AG20443 (cell line): ENCODE data around the gene ZNHIT3.
"Not testable (repeated sequence)": the region's sequence is repeated elsewhere in the genome, so short reads cannot be mapped to it uniquely, and the experiment has no call there.

Source experiments
- DNase-seq: peaks from one replicate; pipeline ENCODE4 v3.0.0; 2012; ENCODE audit warnings: low spot score, mixed read lengths

ZNHIT3 gene

GRCh38 chr17:36486204-36487194, at the start of gene ZNHIT3:
Gene ZNHIT3 (plus strand): TSS chr17:36486681. CDS start chr17:36486700, 19 bp downstream.
- DNase-seq, result peak; percentile 97

DNA sequence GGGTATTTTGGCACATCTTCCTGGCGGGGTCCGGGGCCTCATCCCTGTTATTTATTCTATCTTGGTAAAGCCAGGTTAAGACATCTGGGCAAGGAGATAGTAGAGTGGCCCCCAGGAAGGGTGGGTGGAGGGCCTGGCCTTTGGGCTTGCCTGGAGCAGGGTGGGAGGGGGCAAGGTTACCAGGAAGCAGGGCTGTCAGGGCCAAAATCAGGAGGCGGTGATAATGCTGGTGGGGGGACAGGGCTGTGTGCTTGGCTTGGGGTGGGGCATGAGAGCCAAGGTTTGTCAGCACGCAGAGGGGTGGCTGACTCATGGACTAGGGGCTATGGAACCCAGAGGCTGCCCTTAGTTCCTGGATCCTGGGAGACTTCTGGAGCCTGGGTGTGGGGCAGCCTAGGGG, 44.7 kb upstream of the ZNHIT3 start:
- not testable (repeated sequence) for DNase-seq

- DNase-seq, result no peak
These were observed 42.7 kb upstream of the ZNHIT3 start for GRCh38 chr17:36443777-36444176.

DNA sequence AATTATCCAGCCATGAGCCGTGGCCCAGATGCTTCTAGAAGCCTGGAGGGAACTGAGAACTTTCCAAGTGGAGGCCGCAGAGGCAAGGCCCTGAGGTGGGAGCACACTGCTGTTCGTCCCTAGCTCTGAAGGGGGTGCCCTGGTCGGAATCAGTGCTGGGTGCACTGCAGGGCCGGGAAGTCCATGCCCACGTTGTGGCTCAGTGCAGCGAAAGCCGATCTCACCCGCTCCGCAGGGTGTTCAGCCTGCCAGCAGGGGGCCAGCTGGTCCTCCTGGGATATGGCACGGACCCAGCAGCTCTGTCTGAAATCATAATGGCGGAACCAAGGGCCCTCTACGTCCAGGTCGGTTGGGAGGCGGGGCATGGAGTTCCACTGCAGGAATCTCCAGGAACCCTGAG, 36.5 kb upstream of the ZNHIT3 start:
- not testable (repeated sequence) for DNase-seq

- not testable (repeated sequence) for DNase-seq
These were observed 33.6 kb upstream of the ZNHIT3 start for GRCh38 chr17:36452888-36453287.

GRCh38 chr17:36457701-36458100, 28.8 kb upstream of the ZNHIT3 start:
- DNase-seq, result not testable (repeated sequence)

- DNase-seq, result no peak
These were observed 27.4 kb upstream of the ZNHIT3 start for GRCh38 chr17:36459045-36459444.

DNA sequence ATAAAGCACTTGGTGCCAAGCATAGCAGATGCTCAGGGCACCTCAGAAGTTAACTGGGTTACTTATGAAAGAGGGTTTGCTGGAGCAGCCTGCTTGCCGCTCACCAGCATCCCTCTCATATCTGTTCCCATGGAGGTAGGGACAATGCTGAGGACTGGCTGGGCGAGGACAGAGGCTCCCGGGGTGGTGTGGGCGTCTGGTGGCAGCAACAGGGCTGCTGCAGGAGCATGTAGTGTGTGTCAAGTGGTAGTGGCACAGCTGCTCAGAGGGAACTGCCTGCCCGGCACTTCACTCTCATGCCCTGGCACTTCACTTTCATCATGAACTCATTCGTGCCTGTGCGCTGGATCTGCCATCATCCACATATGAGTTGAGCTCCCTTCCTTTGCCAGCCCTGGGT, 26.9 kb upstream of the ZNHIT3 start:
- DNase-seq, result peak; percentile 7

DNA sequence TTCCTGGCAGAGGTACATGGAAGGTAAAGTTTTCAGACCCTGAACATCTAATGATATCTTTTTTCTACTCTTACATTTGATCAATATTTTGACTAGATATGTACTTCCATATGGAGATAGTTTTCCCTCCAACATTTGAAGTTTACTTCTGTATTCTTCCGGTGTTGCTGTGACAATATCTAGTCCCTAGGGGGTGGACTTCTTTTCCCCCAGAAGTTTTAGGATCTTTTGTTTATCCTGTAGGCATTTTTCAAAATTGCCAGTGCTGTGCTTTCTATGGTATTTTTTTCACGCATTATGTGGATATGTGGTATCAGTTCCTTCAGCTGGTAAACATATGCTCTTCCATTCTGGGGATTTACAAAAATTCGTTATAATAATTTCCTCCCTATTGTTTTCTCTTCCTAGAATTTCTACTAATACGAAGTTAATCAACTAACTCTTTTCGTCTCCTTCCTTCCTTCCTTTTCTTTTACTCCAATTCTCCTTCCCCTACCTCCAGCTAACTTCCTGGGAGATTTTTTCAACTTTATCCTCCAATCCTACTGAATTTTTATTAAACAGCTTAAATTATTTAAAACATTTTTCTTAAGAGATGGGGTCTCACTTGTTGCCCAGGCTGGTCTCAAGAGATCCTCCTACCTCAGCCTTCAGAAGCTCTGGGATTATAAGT, 26.1 kb upstream of the ZNHIT3 start:
- peak; percentile 0 for DNase-seq

GRCh38 chr17:36461330-36462110, 25.0 kb upstream of the ZNHIT3 start:
- DNase-seq, result peak; percentile 2

DNA sequence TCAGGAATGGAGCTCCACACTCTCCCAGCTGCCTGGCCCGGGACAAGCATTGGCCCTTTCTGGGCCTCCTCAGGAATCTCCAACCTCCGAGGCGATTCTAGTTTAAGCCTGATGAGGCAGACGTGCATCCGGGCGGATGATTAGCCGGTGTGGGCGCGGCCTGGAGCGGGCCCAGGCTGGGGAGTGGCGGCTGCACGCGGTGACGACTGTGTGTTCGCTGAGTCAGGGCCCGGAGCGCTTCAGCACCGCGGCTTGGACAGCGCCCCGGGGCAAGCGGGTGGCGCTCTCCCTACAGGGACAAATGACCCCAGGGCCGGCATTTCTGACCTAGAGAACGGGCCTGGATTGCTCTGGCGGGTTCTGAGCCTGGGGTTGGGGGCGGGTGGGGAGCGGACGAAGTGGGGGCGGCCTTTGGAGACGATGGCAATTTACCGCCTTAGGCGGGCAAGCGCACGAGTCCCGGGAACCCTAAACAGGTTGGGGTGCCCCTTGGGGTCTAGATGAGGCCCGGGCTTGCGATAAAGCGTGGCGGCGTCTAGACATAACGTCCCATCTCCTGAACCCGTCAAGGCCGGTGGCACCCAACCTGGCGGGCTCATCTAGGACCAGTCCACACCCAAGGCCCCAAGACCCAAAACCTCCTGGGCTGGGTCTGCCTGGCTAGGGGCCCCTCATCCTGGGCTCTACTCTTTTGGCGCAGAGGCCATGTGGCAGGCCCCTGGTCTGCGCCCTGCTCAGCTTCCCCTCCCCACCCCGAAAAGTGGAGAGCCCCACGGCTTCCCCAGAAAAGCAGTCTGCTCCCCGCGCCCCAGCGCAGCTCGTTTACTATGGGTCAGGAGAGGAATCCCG, 22.3 kb upstream of the ZNHIT3 start:
- DNase-seq, result peak; percentile 97

GRCh38 chr17:36464765-36465088, 21.8 kb upstream of the ZNHIT3 start:
- DNase-seq, result peak; percentile 8

GRCh38 chr17:36468903-36469635, 17.4 kb upstream of the ZNHIT3 start:
- no peak for DNase-seq

- peak; percentile 2 for DNase-seq
These were observed 16.7 kb upstream of the ZNHIT3 start for GRCh38 chr17:36469733-36470132.

DNA sequence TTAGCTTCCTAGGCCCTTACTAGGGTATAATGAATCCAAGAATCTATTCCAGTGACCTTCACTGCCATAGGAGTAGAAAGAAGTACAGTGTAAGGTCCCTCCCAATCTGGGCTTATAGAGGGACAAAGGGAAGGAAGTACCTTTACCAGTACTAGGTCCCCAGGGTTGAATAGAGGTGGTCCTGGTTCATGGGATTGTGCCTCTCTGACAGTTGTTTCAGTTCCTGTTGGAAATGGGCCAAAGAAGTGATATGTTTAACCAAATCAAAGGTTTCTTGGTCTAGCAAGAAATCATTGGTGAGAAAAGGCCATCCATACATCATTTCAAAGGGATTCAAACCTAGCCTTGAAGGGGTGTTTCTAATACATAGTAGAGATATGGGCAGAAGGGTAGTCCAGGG, 16.0 kb upstream of the ZNHIT3 start:
- DNase-seq, result no peak

- DNase-seq, result no peak
These were observed 11.9 kb upstream of the ZNHIT3 start for GRCh38 chr17:36474571-36474970.

DNA sequence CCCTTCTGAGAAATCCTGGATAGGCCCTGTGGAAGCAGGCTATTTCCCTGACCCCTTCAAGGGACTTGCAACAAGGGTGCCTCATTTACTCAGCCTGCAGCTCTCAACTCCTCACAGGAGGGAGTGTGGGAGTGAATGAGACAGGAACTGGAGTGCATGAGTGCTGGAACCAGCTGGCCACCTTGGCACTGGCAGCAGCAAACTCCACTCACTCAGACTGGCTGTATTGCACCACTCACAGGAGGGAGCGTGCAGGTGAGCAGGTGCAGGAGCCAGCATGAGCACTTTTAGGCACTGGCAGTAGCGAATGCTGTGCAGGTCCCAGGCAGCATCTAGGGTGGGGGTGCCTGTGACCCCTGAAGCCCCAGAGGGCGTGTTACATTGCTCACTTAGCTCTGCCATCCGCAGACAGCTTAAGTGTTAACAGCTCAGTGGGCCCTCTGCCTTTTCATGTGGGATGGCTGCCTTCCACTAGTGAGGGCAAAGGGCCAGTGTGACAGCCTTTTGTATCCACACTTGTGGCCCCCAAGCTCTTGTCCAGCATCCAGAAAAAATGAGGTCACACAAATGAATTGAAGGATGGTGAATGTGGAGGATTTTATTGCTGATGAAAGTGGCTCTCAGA, 11.0 kb upstream of the ZNHIT3 start:
- DNase-seq, result no peak

DNA sequence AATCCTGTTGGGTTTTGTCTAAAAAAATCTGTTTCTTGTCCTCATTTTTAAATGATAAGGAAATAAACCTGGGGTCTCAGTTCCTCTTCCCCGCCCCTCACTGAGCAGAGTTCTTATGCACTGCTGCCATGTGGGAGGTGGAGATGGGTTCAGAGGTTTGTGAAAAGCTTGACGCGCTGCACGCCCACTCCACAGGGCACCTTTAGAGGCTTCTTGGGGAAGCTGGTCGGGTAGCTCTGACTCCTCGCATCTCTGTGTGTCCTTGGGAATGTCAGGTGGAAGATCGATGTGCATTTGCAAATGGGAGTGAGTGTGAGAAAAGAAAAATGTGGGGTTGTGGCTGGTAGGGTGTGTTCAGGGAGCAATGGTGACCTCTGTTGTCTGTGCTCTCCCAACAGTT, 4.7 kb upstream of the ZNHIT3 start:
- no peak for DNase-seq

DNA sequence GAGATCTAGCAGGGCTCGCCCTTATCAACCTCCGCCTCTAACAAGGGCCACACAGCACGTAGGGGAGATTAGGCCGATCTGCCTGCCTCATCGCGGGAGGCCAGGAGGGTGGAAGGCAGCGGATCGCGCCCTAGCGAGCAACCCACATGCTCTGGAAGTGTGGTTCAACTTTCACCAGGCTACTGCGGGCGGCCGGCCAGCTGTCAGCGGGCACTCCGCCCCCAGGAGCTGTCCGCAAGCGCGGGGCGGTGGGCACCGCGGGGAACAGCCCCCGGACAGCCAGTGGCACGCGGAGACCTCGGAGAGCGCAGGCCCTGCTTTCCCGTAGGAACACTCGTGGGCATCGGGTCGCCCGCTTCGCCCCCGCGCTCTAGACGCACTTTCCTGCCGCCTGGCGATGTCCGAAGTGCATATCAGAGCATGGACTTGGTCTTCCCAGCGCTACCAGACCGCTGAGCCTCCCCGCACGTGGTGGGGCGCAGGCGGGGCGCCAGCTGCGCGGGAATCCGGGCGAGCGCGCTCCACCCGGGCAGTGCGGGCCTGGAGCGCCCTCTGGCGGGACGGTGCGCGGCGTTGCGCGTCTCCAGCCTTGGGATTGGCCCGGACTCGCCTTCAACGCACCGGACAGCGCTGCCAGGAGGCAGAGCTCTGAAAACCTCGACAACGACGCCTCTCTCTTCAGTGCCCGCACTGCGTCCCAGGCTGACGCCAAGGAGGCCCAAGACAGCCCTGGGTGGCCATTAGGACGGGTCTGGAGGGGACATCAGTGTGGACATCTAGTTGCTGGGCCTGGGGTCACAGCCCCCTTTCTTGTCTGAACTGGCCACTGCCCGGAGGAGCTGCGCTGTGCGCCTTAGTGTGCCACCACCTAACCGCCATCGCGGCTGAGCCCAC, 3.6 kb upstream of the ZNHIT3 start:
- DNase-seq, result peak; percentile 96
